22Rv1 (cell line): ENCODE measurements around the gene SIN3B.
"Not testable (repeated sequence)": the region's sequence is repeated elsewhere in the genome, so short reads cannot be mapped to it uniquely, and the experiment has no call there.

Experiments used
- H3K27ac ChIP-seq: fragments of 450-650 bp; 2 replicates; pipeline ENCODE4 v1.5.1; 2017
- CTCF ChIP-seq: fragments of 450-650 bp; IDR thresholded peaks from 2 replicates; pipeline ENCODE4 v1.5.1; 2017; ENCODE audit warnings: mild to moderate bottlenecking
- ZFX ChIP-seq: fragments of 450-650 bp; IDR thresholded peaks from 2 replicates; pipeline ENCODE4 v1.6.1; 2017; ENCODE audit warnings: antibody characterized with exemption, borderline replicate concordance

The SIN3B gene

GRCh38 chr19:16794456-16795441 is 34.4 kb upstream of the SIN3B start:
- H3K27ac ChIP-seq, result no peak overlapping the region
- TF ChIP-seq ZFX (no peak), CTCF (no peak)

DNA sequence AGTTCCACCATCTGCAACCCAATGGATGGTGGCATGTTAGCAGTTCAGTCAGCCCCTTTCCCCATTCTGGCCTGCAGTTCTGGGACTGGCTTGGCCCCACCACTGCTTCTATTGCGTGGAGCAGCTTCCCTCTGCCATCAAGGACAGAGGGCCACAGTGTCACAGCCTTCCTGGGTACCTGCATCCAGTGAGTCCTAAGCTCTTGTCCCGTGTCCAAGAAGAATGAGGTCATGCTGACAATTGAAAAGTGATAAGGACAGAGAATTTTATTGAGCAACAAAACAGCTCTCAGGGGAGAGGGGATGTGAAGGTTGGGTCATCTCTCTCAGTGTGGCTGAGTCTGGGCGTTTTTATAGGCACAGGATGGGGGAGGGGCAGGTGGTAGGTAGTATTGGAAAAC is 33.5 kb upstream of the SIN3B start:
- TF ChIP-seq CTCF (no peak), ZFX (no peak)
- H3K27ac ChIP-seq, result no peak overlapping the region

- TF ChIP-seq CTCF, result no peak
- TF ChIP-seq ZFX, result no peak
- H3K27ac ChIP-seq, result no peak overlapping the region
Observed at GRCh38 chr19:16797876-16798275, 31.3 kb upstream of the SIN3B start.

GRCh38 chr19:16798326-16798725 is 30.9 kb upstream of the SIN3B start:
- H3K27ac ChIP-seq, result not testable (repeated sequence)

GRCh38 chr19:16799740-16800139 is 29.5 kb upstream of the SIN3B start:
- no peak overlapping the region for H3K27ac ChIP-seq
- no peak for TF ChIP-seq ZFX
- TF ChIP-seq CTCF, result no peak

DNA sequence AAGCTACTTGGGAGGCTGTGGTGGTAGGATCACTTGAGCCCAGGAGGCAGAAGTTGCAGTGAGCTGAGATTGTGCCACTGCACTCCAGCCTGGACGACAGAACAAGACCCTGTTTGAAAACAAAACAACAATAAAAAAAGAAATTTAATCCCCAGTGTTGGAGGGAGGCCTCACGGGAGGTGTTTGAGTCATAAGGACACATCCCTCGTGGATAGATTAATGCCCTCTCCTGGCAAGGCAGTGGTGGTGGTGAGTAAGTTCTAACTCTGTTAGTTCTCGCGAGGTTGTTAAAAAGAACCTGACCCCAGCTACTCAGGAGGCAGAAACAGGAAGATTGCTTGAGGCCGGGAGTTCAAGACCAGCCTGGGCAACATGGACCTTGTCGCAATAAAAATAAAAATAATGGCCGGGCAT is 27.6 kb upstream of the SIN3B start:
- TF ChIP-seq CTCF (no peak), ZFX (no peak)
- no peak overlapping the region for H3K27ac ChIP-seq

DNA sequence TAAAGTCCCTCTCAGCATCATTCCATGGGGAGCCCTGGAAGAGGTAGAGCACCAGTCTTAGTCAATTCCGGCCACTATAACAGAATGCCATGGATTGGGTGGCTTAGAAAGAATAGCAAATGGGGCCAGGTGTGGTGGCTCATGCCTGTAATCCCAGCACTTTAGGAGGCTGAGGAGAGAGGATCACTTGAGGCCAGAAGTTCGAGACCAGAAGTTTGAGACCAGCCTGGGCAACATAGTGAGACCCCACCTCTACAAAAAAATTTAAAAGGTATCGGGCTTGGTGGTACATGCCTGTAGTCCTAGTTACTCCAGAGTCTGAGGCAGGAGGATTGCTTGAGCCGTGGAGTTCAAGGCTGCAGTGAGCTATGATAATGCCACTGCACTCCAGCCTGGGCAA is 25.0 kb upstream of the SIN3B start:
- H3K27ac ChIP-seq, result no peak overlapping the region
- no peak for TF ChIP-seq ZFX
- TF ChIP-seq CTCF, result no peak
